GM19463 (cell line): ENCODE measurements around the gene SEC63.

Source experiments
- ATAC-seq: cut with Tn5 transposase; IDR thresholded peaks from one replicate; pipeline ENCODE4 v1.9.1; 2021; ENCODE audit warnings: mild to moderate bottlenecking, moderate library complexity; ENCODE audit not compliant: unreplicated experiment

Gene SEC63

GRCh38 chr6:107822176-107823046, 135.6 kb downstream of the SEC63 start:
- peak; percentile 62 for ATAC-seq

DNA sequence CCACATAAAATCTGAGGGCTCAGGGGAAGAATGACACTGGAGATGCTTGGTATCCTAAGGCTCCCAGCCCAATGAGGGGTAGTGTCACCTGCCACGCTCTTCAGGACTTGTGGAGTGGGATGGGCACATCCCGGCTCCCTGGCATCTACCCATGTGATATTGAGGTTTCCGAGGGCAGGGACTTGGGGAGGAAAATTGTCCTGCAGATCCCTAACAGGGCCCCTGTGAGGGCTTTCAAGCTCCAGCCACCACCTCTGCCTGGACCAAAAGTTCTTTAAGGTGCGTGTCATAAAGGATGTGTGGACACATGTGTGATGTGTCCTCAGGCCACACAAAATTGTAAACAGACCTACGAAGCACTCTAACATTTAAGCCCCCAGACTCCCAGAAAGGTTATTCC, 136.4 kb downstream of the SEC63 start:
- ATAC-seq = no peak

DNA sequence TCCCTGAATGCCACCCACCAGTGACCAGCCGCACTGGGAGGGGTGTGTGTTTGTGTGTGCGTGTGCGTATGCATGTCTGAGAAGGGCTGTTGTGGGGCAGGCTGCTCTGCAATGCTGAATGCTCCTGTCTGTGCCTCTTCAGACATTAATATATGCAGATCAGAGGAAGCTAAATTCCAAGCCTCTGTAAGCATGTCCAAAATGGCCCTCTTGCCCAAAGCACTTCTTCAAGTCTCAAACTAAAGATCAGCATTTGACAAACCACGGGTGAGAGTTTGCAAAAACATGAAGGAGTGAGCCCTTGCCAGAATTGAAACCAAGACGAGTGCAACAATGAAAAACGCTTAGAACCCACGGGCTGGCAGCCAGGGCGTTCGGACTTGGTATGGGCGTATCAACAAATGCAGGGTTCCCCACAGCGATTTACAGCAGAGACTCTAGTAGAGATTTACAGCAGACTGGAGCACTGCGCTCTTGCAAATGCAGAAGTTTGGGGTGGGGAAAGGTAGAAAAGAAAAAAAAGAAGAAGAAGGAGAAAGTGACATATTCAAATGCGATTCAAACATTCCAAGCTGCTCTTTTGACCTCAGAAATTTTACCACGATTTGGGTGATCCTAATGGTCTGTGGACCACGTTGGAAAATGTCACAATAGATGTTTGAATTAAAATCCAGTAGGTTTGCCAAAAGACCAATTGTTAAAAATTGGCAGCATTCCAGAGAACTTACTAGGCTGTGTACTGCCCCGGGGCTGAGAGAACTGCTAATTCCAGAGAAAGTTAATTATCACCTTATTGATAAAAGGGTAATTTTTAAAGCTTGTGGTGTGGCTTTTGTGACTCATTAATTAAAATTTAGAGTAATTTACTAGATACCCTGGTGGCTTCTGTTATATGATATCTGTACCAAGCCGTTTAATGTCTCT, 137.4 kb downstream of the SEC63 start:
- ATAC-seq = no peak

DNA sequence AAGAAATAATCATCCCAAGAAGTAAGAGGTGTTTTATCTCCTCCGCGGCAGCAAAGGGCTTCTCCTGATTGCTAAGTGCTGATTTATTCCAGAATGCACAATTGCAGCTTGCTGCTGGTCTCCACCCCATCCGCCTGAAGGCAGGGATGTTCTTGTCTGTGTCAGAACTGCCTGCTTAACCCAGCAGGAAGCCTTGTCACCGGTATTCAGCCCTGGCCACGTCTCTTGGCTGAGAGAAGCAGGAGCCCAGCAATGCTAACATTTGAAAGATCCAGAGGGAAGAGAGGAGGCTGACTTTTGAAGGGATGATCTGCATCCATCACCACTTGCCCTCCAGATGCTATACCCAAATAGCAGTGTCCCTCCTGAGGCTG, 138.1 kb downstream of the SEC63 start:
- ATAC-seq = no peak

- no peak for ATAC-seq
Measured at GRCh38 chr6:107819217-107819616, 138.8 kb downstream of the SEC63 start.

DNA sequence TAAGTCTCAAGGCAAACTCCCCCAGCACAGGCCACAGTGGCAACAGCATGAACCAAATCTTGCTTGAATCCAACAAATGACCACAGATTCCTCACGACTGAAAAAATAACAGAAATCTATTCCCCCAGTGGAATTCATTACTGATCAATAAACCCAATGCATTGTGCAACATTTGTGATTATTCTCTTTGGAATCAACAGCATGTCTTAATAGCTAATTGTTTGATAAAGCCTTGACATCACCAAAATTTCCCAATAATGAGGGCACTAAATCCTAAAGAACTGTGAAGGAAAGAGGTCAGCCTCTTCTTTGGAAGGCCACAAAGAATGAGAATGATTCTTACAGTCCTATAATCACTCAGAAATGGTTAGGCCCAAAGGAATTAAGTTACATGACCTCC, 139.7 kb downstream of the SEC63 start:
- no peak for ATAC-seq

DNA sequence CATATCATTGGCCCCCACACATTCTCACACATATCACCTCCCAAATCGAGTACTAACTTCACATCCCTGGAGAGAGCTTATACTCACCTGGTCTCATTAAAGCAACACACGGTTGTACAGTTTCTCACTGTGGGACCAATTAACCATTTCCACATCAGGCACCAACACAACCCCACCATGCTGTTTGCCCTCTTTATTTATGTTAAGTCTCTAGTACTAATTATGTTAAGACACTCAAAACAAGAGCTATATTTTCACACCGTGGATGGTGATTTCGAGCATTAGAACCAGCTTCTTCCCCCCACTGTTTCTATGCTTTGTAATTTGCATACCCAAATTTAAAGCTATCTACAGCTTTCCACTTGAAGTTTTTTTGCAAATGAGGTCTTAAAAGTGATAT, 140.2 kb downstream of the SEC63 start:
- no peak for ATAC-seq
